Measurements from ENCODE around the gene ARFIP1. TPM values are rescaled to one million over a fixed set of nuclear protein-coding genes. Genes with fewer than 3 reads are reported as not detected.

Gene ARFIP1
- total and polyA plus RNA-seq, 9 of the 15 experiments (the other 6 are each of a cell fraction or from before 2014, with no cell fraction given): 14.1 to 25.1 (median 20.9) TPM

- TF ChIP-seq CLOCK (CRISPR knock-in tag; IDR thresholded peaks at IDR 0.05; ENCODE audit: borderline replicate concordance) (no peak), KAT8 (IDR thresholded peaks at IDR 0.05; ENCODE audit: low read depth) (no peak), CCNT2 (IDR thresholded peaks at IDR 0.05; ENCODE audit: borderline replicate concordance, extremely low read depth, insufficient read length, low read depth, low read length) (peak; percentile 56), ZSCAN29 (IDR thresholded peaks at IDR 0.05) (no peak), LEF1 (IDR thresholded peaks at IDR 0.05) (no peak), SP2 (IDR thresholded peaks at IDR 0.05; ENCODE audit: extremely low read depth, low read depth, low read length, poor library complexity, severe bottlenecking) (peak; percentile 65), RBM17 (IDR thresholded peaks at IDR 0.05; ENCODE audit: borderline replicate concordance, low read depth, low read length) (no peak), TRIM24 (IDR thresholded peaks at IDR 0.05) (peak in 1 of 2 experiments; percentile 44; a peak in 1 of 4 replicates), BCLAF1 (IDR thresholded peaks at IDR 0.05; ENCODE audit: borderline replicate concordance in 1 of 2, control insufficient read depth in 1 of 2, low read depth in 2 of 2, low read length in 1 of 2) (no peak), MED1 (CRISPR knock-in tag; IDR thresholded peaks at IDR 0.05; ENCODE audit: borderline replicate concordance) (no peak), ARID2 (IDR thresholded peaks at IDR 0.05) (no peak), CBX1 (IDR thresholded peaks at IDR 0.05; ENCODE audit: low read depth) (peak; percentile 78; the same call in 1 of the 2 replicates), NR2F6 (CRISPR knock-in tag; IDR thresholded peaks at IDR 0.05) (no peak), KDM4B (IDR thresholded peaks at IDR 0.05; ENCODE audit: borderline replicate concordance in 2 of 2, low read depth in 1 of 2) (peak in 1 of 2 experiments; percentile 71; a peak in 1 of 4 replicates), ZNF518B (CRISPR knock-in tag; IDR thresholded peaks at IDR 0.05) (no peak), RBM25 (IDR thresholded peaks at IDR 0.05; ENCODE audit: low read depth, low read length, severe bottlenecking) (no peak), RBFOX2 (IDR thresholded peaks at IDR 0.05; ENCODE audit: low read depth, low read length) (peak; percentile 86)
Observed at GRCh38 chr4:152779513-152780266, at the start of gene ARFIP1, which contains the start of gene TIGD4 (continued).
